ENCODE data around the gene PI4KA.

GRCh38 chr22:20771918-20772625 lies 86.5 kb downstream of the PI4KA start:
- TF ChIP-seq CTCF (IDR thresholded peaks at IDR 0.05) (no peak), ZFX (IDR thresholded peaks at IDR 0.05; ENCODE audit: borderline replicate concordance) (no peak)
